Adipocyte (in vitro differentiated cells): ENCODE measurements around the gene FER.
"Not testable (repeated sequence)": the region's sequence is repeated elsewhere in the genome, so short reads cannot be mapped to it uniquely, and the experiment has no call there.

ENCODE experiments used
- DNase-seq: peaks from one replicate; pipeline ENCODE4 v3.0.0-alpha.2; 2015; ENCODE audit warnings: low read depth
- H3K27me3 ChIP-seq: replicated peaks from 2 replicates; pipeline ENCODE4 v1.7.0; 2013; ENCODE audit warnings: mild to moderate bottlenecking, low read length, moderate library complexity; ENCODE audit not compliant: control insufficient read depth, insufficient read depth
- H3K36me3 ChIP-seq: 2 replicates; pipeline ENCODE4 v1.7.0; 2013; ENCODE audit warnings: low read length, mild to moderate bottlenecking, moderate library complexity; ENCODE audit not compliant: control insufficient read depth, insufficient read depth, severe bottlenecking
- H3K4me1 ChIP-seq: 2 replicates; pipeline ENCODE4 v1.7.0; 2013; ENCODE audit warnings: mild to moderate bottlenecking, low read length, moderate library complexity; ENCODE audit not compliant: control insufficient read depth, insufficient read depth
- H3K4me3 ChIP-seq: 2 replicates; pipeline ENCODE4 v1.7.0; 2013; ENCODE audit warnings: mild to moderate bottlenecking, low read length, moderate library complexity
- H3K9ac ChIP-seq: 2 replicates; pipeline ENCODE4 v1.7.0; 2013; ENCODE audit warnings: mild to moderate bottlenecking, low read length, moderate library complexity
- H3K9me3 ChIP-seq: 2 replicates; pipeline ENCODE4 v1.7.0; 2013; ENCODE audit warnings: mild to moderate bottlenecking, low read length, moderate library complexity; ENCODE audit not compliant: control insufficient read depth

The FER gene

DNA sequence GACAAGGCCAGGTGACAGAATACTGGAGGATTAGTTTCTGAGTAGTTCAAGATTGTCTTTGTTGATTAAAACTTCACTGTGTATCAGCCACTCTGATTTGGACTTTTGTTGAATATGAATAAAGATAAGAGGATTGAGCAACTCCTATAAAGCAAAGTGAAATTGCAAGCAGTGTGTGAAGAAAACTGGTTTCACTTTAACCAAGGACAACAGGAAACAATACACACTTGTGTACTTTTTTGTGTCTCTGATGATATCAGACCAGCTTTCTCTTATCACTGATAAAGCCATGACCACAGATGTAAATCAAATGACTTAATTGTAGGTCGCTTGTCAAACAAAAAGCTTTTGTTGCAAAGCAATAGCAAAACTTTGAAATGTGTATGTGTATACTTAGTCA lies 268.6 kb downstream of the FER start:
- Histone ChIP-seq H3K4me3 (peak overlapping the region; percentile 59), H3K4me1 (peaks cover 12% of the 10 kb centered on the region), H3K9me3 (no peaks in the 10 kb centered on the region), H3K9ac (peak overlapping the region; percentile 45), H3K27me3 (no peaks in the 10 kb centered on the region), H3K36me3 (no peaks in the 10 kb centered on the region)
- peak; percentile 70 for DNase-seq

DNA sequence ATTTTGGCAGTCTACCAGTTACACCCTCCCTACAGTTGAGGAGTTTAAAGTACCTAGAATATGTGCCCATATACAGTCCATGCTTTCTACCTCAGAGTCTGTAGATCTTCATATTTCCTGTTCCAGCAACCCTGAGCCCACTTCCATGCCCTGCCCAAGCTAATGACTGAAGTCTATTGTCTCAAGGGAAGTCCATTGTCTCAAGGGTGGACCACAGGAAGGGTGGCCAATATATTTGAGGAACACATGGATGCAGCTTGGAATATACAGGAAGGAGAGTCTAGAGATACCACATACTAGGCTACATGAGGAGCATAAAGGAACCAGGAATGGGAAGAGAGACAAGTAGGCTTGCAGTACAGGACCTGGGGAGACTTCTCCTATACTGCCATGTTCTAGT lies 274.4 kb downstream of the FER start:
- no peaks in the 10 kb centered on the region for H3K27me3 ChIP-seq
- DNase-seq: no peak
- H3K9ac ChIP-seq: no peak overlapping the region
- H3K4me1 ChIP-seq: no peaks in the 10 kb centered on the region
- no peaks in the 10 kb centered on the region for H3K36me3 ChIP-seq
- no peaks in the 10 kb centered on the region for H3K9me3 ChIP-seq
- H3K4me3 ChIP-seq: no peak overlapping the region

DNA sequence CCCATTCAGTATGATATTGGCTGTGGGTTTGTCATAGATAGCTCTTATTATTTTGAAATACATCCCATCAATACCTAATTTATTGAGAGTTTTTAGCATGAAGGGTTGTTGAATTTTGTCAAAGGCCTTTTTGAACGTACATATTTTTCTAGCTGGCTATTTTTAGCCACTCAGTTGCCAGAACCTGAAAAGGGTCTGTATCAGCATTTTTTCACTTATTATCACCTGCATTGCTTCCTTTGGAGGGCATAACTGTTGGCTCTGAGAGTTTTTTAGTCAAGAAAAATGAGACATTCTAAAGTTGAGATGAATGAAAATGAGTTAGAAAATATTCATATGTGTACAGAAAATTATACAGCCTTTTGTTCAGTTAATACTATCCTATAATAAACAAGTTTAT lies 278.0 kb downstream of the FER start:
- H3K4me3 ChIP-seq, H3K36me3 ChIP-seq, H3K9me3 ChIP-seq, H3K27me3 ChIP-seq, H3K9ac ChIP-seq, DNase-seq, H3K4me1 ChIP-seq: not testable (repeated sequence)

DNA sequence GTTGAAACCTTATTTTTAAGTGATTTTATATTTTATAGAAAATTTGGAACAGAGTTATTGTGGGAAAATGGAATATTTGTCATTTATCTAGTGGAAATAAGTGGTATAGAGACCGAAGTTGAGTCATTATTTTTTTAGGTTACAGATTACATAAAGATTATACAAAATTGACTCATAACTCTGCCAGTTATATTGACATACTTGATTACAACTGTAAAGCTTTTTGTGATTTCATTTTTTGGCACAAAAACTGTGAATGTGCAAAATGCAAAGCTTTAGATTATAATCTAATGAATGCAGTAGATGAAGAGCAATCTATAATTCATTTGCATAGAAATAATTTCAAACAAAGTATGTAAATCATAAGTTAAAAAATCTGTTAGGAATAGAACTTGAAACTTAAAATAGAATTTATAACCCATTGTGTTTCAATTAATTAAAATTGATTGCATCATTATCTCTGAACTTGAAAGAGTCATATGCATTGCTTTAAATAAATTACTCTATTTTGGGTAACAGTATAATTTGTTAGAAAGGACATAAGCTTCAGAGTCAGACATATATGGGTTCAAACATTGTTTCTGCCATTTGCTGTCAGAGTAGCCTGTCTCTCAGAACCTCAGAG lies 280.4 kb downstream of the FER start:
- Histone ChIP-seq H3K9ac (no peak overlapping the region), H3K4me1 (no peaks in the 10 kb centered on the region), H3K27me3 (no peaks in the 10 kb centered on the region), H3K4me3 (no peak overlapping the region), H3K9me3 (no peaks in the 10 kb centered on the region), H3K36me3 (no peaks in the 10 kb centered on the region)
- DNase-seq: no peak

DNA sequence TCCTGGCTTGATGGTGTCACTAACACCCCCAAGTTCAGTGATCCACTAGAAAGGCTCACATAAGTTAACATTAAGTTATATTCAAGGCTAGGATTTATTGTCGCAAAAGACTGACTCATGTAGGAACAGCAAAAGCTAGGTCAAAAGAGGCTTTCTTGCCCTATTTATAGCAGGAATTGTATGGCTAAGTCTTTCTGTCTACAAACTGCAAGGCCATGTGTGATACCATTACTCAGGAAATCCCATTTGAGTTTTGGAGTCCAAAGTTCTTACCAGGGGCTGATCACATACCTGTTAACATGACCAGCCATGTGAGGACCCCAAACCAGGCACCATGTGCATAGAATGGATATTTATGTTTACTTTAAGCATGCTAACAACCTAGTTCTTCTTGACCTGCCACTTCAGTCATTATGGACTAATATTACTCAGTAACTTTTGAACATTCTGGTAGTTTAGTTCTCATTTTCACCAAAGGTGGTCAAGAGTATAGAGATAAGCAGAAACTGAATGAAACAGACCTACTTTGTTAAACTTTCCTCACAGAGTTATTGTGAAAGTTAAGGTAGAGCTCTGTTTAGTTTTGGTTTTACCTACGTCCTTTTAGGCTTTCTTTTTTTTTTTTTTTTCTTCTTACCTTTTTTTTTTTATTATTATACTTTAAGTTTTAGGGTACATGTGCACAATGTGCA lies 281.1 kb downstream of the FER start:
- H3K27me3 ChIP-seq: no peaks in the 10 kb centered on the region
- no peak for DNase-seq
- no peak overlapping the region for H3K4me3 ChIP-seq
- H3K9me3 ChIP-seq: no peaks in the 10 kb centered on the region
- H3K4me1 ChIP-seq: no peaks in the 10 kb centered on the region
- H3K9ac ChIP-seq: no peak overlapping the region
- no peaks in the 10 kb centered on the region for H3K36me3 ChIP-seq

DNA sequence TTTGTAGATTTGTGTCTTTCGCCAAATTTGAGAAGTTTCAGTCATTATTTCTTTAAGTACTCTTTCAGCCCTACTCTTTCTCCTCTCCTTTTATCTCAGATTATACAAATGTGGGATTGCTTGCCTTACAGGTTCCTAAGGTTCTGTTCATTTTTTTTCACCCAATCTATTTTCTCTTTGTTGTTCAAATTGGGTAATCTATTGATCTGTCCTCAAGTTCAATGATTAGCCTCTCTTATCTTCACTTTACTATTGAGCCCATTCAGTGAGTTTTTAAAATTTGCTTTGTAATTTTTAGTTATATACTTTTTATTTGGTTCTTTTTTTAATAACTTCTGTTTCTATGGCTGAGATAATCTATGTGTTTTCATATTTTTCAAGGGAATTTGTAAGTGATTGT lies 282.1 kb downstream of the FER start:
- no peak for DNase-seq
- Histone ChIP-seq H3K4me1 (peaks cover 4% of the 10 kb centered on the region), H3K36me3 (no peaks in the 10 kb centered on the region), H3K9me3 (no peaks in the 10 kb centered on the region), H3K9ac (no peak overlapping the region), H3K4me3 (no peak overlapping the region), H3K27me3 (no peaks in the 10 kb centered on the region)

DNA sequence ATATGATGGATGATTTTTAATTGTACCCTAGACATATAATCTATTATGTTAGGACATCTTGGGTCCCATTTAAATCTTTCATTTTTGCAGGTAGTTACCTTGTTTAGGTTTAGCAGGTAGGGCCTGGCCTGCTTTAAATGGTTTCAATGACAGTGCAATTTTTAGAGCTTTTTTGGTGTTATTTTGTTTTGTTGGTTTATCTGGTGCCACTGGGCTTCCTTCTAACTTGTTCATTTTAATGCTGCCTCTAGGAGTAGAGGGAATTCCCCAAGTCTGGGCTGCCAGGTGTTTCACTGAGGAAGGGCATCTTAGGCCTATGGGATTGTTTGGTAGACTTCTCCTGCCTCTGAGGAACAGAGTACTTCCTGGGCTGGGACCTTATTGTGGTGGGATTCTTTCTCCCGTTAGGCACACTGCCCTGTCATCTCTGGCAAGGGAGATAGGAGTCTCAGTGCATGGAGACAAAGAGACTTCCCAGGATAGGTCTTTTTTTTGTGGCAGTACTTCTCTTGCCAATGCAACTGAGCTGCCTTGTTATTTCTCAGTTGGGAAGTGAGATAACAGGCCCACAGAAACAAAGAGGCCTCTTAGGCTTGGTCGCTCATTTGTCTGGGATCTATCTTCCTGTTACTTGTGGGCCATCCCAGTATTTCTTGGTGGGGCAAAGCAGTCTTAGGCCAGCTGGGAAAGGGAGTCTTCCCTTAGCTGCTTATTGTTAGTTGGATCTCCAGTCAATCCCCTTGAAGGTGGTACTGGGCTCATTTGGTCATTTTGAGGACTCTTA lies 282.9 kb downstream of the FER start:
- H3K36me3 ChIP-seq: no peaks in the 10 kb centered on the region
- H3K27me3 ChIP-seq: no peaks in the 10 kb centered on the region
- no peaks in the 10 kb centered on the region for H3K9me3 ChIP-seq
- H3K4me3 ChIP-seq: no peak overlapping the region
- H3K4me1 ChIP-seq: peaks cover 6% of the 10 kb centered on the region
- DNase-seq: no peak
- H3K9ac ChIP-seq: no peak overlapping the region

DNA sequence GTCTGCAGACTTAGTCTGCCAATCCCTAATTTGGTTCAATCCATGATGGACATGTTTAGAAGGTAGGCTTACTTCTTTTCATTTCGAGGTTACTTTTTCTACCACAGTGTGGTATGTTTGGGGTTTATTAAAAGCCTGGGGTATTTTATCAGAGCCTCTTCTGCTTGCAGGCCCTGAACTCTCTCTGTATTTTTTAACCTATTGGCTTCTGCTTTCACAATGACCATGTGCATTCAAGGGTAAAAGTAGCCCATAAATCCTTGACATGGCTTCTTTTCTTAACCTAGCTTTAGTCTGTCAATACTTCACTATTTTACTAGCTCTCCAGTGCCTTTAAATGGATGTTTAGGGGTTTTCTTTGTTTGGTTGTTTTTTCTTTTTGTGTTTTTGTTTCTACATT lies 286.6 kb downstream of the FER start:
- no peaks in the 10 kb centered on the region for H3K27me3 ChIP-seq
- DNase-seq: no peak
- H3K9me3 ChIP-seq: no peaks in the 10 kb centered on the region
- peaks cover 13% of the 10 kb centered on the region for H3K4me1 ChIP-seq
- H3K4me3 ChIP-seq: no peak overlapping the region
- no peak overlapping the region for H3K9ac ChIP-seq
- H3K36me3 ChIP-seq: no peaks in the 10 kb centered on the region

DNA sequence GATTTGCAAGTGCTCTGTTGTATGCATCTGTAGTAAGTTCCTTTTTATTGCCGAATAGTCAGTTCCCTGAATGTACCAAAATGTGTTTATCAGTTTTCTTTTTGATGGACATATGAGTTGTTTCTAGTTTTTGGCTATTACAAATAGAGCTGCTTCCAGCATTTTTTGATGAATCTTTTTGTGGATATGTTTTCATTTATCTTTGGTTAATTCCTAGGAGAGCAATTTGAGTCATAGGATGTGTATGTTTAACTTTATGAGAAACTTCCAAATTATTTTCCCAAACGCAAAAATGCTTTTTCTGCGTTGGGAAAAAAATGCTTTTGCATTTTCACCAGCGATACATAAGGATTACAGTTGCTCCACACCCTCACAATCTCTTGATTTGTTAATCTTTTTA lies 287.7 kb downstream of the FER start:
- Histone ChIP-seq H3K27me3 (no peaks in the 10 kb centered on the region), H3K4me3 (peak overlapping the region; percentile 4), H3K36me3 (no peaks in the 10 kb centered on the region), H3K9ac (no peak overlapping the region), H3K4me1 (peaks cover 13% of the 10 kb centered on the region), H3K9me3 (no peaks in the 10 kb centered on the region)
- DNase-seq: peak; percentile 46

DNA sequence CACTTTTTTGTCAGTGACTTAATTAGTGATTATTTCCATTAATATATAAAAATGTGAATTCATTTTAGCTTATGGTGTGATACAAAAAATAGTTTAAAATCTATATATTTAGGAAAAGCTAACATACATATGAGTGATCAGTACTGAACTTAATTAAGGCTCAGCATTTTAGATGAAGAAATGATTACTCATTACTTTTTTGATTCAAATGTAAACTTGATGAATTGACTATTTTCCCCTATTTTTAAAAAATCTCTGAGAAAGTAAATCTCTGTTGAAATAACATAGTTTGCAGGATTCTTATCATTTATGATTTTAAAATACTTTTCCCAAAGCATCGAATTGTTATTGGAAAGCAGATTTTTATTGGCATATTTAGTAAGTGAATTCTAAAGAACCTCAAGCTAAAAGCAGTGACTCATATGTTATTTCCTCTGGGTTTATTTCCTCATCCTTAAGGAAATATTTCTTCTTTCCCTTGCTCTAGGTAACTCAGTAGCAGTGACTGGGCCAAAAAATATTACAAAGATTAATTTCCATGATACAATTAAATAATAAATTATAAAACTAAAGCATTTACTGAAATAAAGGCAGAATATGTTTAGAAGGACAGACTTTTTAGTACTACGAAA lies 290.6 kb downstream of the FER start:
- Histone ChIP-seq H3K4me3 (no peak overlapping the region), H3K36me3 (no peaks in the 10 kb centered on the region), H3K9ac (no peak overlapping the region), H3K4me1 (peaks cover 13% of the 10 kb centered on the region), H3K9me3 (no peaks in the 10 kb centered on the region), H3K27me3 (no peaks in the 10 kb centered on the region)
- peak; percentile 42 for DNase-seq

DNA sequence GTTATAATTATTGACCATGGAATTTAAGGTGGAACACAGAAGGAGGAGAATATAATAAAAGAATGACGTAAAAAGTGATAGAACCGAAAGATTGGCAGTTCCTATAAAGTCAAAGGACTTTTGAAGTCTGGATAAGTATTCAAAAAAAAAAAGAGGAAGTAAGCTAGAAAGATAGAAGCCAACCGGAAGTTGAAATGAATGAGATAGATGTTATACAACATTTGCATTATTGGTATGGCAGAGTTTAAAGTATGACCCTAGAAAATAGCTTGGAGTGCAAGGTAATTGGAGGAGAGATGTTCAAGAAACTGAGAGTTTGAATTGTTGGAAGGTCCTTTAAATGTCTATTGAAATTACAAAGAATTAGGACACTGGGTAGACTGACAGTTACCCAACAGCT lies 293.6 kb downstream of the FER start:
- DNase-seq: no peak
- no peak overlapping the region for H3K9ac ChIP-seq
- H3K4me1 ChIP-seq: peaks cover 17% of the 10 kb centered on the region
- H3K27me3 ChIP-seq: no peaks in the 10 kb centered on the region
- H3K4me3 ChIP-seq: no peak overlapping the region
- no peaks in the 10 kb centered on the region for H3K9me3 ChIP-seq
- no peaks in the 10 kb centered on the region for H3K36me3 ChIP-seq
